Peyer's patch (tissue), 4 donors: ENCODE measurements around the gene NUP62. TPM values are rescaled to one million over a fixed set of nuclear protein-coding genes. Genes with fewer than 3 reads are reported as not detected.
"Not testable (repeated sequence)": the region's sequence is repeated elsewhere in the genome, so short reads cannot be mapped to it uniquely, and the experiment has no call there.

Experiments used
- DNase-seq, 3 donors: peaks; one replicate each; pipeline ENCODE4 v3.0.0-alpha.2; 2017 to 2019
- H3K27ac ChIP-seq, 4 donors: fragments of 200-600 bp; sonication (generic); one replicate each; pipeline ENCODE4 v1.5.1; 2016 to 2019
- H3K27me3 ChIP-seq, 2 donors: fragments of 200-600 bp; sonication (generic); one replicate each; pipeline ENCODE4 v1.5.1; 2019
- H3K36me3 ChIP-seq, 3 donors: fragments of 200-600 bp; sonication (generic); one replicate each; pipeline ENCODE4 v1.5.1; 2016 to 2019
- H3K4me1 ChIP-seq, 4 donors: fragments of 200-600 bp; sonication (generic); one replicate each; pipeline ENCODE4 v1.5.1; 2016 to 2019
- H3K4me3 ChIP-seq, 4 donors: fragments of 200-600 bp; sonication (generic); 1 replicate in 3 of 4; 2 replicates in 1 of 4; pipeline ENCODE4 v1.5.1; 2016 to 2019; ENCODE audit warnings: mild to moderate bottlenecking in 1 of 4
- H3K9me3 ChIP-seq, 4 donors: fragments of 200-600 bp; sonication (generic); one replicate each; pipeline ENCODE4 v1.5.1; 2016 to 2019; ENCODE audit warnings: mild to moderate bottlenecking in 1 of 4
- POLR2A ChIP-seq, 2 donors: fragments of 450-650 bp; IDR thresholded peaks; one replicate each; pipeline ENCODE4 v1.5.1; 2017; ENCODE audit warnings: antibody characterized with exemption in 2 of 2, mild to moderate bottlenecking in 2 of 2, moderate library complexity in 2 of 2
- total RNA-seq, 4 donors: library from RNA; depleted of rRNA; stranded (reverse); fragments of >200 nt; gene quantifications; one replicate each; pipeline ENCODE4 v1.1.0, GENCODE V29; 2016
- TF ChIP-seq, protein P1 (sequence below), 6 experiments: fragments of 450-650 bp in 4 of 6; fragments of 200-600 bp in 2 of 6; sonication (generic) in 1 of 6; IDR thresholded peaks; one replicate each; pipeline ENCODE4 v1.5.1; 2017 to 2019; ENCODE audit warnings: antibody characterized with exemption in 6 of 6, mild to moderate bottlenecking in 3 of 6, moderate library complexity in 1 of 6

Gene NUP62
- total RNA-seq, 4 donors from 2014 or later = 40.0 to 54.5 (median 46.0) TPM

DNA sequence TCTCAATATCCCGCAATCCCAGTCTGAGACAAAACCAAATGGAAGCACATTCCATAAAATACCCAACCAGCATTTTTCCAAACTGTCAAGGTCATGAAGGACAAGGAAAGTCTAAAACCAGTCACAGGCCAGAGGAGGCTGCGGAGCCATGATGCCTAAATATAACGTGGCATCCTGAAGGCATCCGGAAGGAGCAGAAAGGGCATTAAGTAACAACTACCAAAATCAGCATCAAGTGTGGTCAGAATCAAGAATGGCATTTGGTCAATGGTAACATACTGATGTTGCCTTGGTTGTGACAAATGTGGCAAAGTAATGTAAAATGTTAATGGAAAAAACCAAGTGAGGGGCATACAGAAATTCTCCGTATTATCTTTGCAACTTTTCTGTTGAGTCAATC is 3.8 kb downstream of the NUP62 start:
- Histone ChIP-seq H3K27me3 (no peaks in the 10 kb centered on the region), H3K27ac (no peak overlapping the region), H3K4me1 (peaks cover 0 to 26% (median 8%) of the 10 kb centered on the region in 4 donors), H3K9me3 (no peaks in the 10 kb centered on the region), H3K36me3 (peaks cover 0 to 38% (median 0%) of the 10 kb centered on the region in 3 donors), H3K4me3 (no peak overlapping the region)
- TF ChIP-seq, protein P1, sequence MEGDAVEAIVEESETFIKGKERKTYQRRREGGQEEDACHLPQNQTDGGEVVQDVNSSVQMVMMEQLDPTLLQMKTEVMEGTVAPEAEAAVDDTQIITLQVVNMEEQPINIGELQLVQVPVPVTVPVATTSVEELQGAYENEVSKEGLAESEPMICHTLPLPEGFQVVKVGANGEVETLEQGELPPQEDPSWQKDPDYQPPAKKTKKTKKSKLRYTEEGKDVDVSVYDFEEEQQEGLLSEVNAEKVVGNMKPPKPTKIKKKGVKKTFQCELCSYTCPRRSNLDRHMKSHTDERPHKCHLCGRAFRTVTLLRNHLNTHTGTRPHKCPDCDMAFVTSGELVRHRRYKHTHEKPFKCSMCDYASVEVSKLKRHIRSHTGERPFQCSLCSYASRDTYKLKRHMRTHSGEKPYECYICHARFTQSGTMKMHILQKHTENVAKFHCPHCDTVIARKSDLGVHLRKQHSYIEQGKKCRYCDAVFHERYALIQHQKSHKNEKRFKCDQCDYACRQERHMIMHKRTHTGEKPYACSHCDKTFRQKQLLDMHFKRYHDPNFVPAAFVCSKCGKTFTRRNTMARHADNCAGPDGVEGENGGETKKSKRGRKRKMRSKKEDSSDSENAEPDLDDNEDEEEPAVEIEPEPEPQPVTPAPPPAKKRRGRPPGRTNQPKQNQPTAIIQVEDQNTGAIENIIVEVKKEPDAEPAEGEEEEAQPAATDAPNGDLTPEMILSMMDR (IDR thresholded peaks at IDR 0.05) = no peak
- no peak for TF ChIP-seq POLR2A (IDR thresholded peaks at IDR 0.05)
- DNase-seq = no peak

DNA sequence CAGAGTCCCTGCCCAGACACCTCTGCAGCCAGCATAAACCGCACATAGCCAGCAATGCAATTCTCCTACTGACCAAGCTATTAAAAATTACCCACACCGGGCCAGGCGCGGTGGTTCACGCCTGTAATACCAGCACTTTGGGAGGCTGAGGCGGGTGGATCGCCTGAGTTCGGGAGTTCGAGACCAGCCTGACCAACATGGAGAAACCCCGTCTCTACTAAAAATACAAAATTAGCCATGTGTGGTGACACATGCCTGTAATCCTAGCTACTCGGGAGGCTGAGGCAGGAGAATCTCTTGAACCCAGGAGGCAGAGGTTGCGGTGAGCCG is 4.5 kb downstream of the NUP62 start:
- H3K4me1 ChIP-seq = peaks cover 0 to 20% (median 6%) of the 10 kb centered on the region in 4 donors
- H3K27me3 ChIP-seq, H3K4me3 ChIP-seq, H3K27ac ChIP-seq, H3K9me3 ChIP-seq, DNase-seq: not testable (repeated sequence)
- peaks cover 0 to 40% (median 0%) of the 10 kb centered on the region in 3 donors for H3K36me3 ChIP-seq

GRCh38 chr19:49924004-49924880 is 5.1 kb downstream of the NUP62 start:
- H3K27me3 ChIP-seq = no peaks in the 10 kb centered on the region
- TF ChIP-seq, protein P1 (IDR thresholded peaks at IDR 0.05) = no peak
- no peak for TF ChIP-seq POLR2A (IDR thresholded peaks at IDR 0.05)
- peak overlapping the region in 1 of 4 donors; percentile 7 for H3K27ac ChIP-seq
- H3K36me3 ChIP-seq = peaks cover 0 to 40% (median 0%) of the 10 kb centered on the region in 3 donors
- no peak overlapping the region for H3K4me3 ChIP-seq
- no peak for DNase-seq
- no peaks in the 10 kb centered on the region for H3K9me3 ChIP-seq
- peaks cover 0 to 20% (median 6%) of the 10 kb centered on the region in 4 donors for H3K4me1 ChIP-seq

DNA sequence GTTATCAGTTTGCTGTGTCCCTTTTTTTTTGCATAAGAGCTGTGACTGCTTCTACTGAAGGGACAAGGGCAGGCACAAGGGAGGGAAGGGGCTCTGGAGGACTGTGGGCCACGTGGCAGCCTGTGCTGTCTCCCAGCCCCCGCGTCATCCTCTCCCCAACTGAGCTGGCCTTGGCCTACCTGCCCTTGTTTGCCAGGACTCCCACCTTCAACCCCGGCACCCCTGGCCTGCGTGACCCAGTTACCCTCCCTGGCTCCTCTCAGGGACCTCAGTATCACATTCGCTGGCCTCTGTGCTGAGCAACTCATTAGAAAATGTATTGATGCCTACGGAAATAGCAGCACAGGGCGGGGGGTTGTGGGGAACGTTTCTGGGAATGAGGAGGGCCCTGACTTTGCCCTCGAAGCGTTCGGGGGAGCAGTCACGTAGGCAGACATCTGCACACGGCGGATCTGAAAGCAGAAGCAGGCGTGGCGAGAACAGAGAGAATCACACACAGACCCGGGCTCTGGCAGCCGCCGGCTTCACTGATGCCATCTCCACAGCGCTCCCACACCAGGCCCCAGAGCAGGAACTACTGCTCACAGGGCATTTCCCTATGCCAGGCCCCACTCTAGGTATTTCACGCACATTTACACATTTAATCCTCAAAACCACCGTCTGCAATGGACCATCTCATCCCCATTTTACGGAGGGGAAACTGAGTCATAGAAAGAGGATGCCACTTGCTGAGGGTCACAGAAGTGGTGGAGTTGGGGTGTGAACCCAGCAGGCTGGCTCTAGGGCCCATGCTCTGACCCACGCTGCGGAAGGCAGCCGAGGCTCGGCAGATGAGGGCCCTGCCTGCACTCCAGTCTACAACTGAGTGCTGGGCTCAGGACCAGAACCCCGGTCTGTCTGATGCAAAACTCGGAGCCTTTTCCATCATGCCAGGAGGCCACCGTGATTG is 6.0 kb downstream of the NUP62 start:
- H3K27me3 ChIP-seq = no peaks in the 10 kb centered on the region
- DNase-seq = peak in 2 of 3 donors; percentile 36 to 62

DNA sequence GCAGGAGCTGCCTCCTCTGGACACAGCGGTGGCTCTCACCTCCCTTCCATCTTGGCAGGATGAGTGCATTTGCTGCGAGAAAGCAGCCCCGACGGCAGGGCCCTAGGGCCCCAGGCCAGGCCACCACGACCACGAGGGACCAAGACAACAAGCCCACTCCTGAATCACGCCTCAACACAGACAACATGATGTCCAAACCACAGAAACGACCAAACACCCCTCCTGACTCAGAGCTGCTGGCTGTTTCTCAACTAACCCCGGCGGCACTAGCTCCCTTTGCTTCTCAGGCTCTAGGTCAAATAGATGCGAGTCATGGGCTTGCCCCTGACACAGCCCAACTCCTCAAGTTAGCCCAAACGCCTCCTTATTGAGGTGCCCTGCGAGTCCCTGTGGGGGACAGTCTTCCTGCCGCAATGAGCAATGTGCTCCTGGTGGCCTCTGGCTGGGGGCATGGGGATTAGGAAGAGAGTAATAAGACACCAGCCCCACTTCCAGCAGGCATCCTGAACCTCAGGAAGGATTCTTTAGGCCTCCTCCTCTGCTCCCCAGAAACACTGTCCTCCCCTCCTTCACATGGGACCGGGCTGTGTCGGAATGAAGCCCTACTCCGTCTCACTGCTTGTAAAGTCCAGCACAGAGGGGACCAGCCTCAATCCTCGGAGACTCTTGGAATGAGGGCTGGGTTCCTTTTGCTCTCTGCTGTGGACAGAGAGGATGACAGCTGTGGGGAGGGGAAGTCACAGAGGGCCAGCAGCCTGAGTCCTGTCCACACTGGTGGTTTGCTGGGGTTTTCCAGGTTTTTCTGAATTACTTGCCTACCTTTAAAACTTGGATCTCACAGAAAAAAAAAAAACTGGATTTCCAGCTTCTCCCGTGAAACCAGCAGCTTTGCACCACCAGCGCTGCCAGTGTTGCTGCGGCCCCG is 7.2 kb downstream of the NUP62 start:
- H3K27me3 ChIP-seq = no peaks in the 10 kb centered on the region
- no peaks in the 10 kb centered on the region for H3K9me3 ChIP-seq
- H3K36me3 ChIP-seq = peaks cover 0 to 47% (median 0%) of the 10 kb centered on the region in 3 donors
- peak overlapping the region in 1 of 4 donors; percentile 42 for H3K27ac ChIP-seq
- DNase-seq = no peak
- H3K4me3 ChIP-seq = no peak overlapping the region
- H3K4me1 ChIP-seq = peaks cover 0 to 6% (median 4%) of the 10 kb centered on the region in 4 donors
- TF ChIP-seq, protein P1 (IDR thresholded peaks at IDR 0.05) = no peak
- no peak for TF ChIP-seq POLR2A (IDR thresholded peaks at IDR 0.05)

More for the DNA sequence above, 6.0 kb downstream of the NUP62 start:
- Histone ChIP-seq H3K27ac (peak overlapping the region in 1 of 4 donors; percentile 7), H3K9me3 (no peaks in the 10 kb centered on the region), H3K4me3 (no peak overlapping the region), H3K36me3 (peaks cover 0 to 44% (median 0%) of the 10 kb centered on the region in 3 donors), H3K4me1 (peaks cover 0 to 18% (median 6%) of the 10 kb centered on the region in 4 donors)
- TF ChIP-seq, protein P1 (IDR thresholded peaks at IDR 0.05) = no peak
- TF ChIP-seq POLR2A (IDR thresholded peaks at IDR 0.05) = no peak
